HS-27A (cell line): ENCODE results near the gene TIMM44.
"Not testable (repeated sequence)": the region's sequence is repeated elsewhere in the genome, so short reads cannot be mapped to it uniquely, and the experiment has no call there.

Experiments
- DNase-seq: peaks from one replicate; pipeline ENCODE4 v3.0.0-alpha.2; 2012; ENCODE audit warnings: low read depth, missing footprints

The TIMM44 gene

GRCh38 chr19:7947939-7948338, 4.5 kb upstream of the TIMM44 start:
- DNase-seq = no peak

- DNase-seq = peak; percentile 58
Observed at GRCh38 chr19:7944177-7944761, 803 bp upstream of the TIMM44 start.

GRCh38 chr19:7942981-7943443, 454 bp downstream of the TIMM44 start:
- no peak for DNase-seq

- DNase-seq = no peak
Observed at GRCh38 chr19:7941895-7942596, 1.4 kb downstream of the TIMM44 start.

- DNase-seq = no peak
Observed at GRCh38 chr19:7940841-7941240, 2.6 kb downstream of the TIMM44 start.

GRCh38 chr19:7934766-7935165, 8.7 kb downstream of the TIMM44 start:
- no peak for DNase-seq

- DNase-seq = no peak
Observed at GRCh38 chr19:7933828-7934725, 9.4 kb downstream of the TIMM44 start.

- DNase-seq = no peak
Observed at GRCh38 chr19:7933411-7933810, 10.1 kb downstream of the TIMM44 start.

GRCh38 chr19:7932930-7933300, 10.6 kb downstream of the TIMM44 start:
- DNase-seq = no peak

GRCh38 chr19:7932276-7932929, 11.1 kb downstream of the TIMM44 start:
- no peak for DNase-seq

GRCh38 chr19:7931221-7932061, 12.0 kb downstream of the TIMM44 start:
- DNase-seq = no peak

- no peak for DNase-seq
Observed at GRCh38 chr19:7930765-7931164, 12.7 kb downstream of the TIMM44 start.

GRCh38 chr19:7930030-7930429, 13.4 kb downstream of the TIMM44 start:
- DNase-seq = not testable (repeated sequence)

- peak; percentile 30 for DNase-seq
Observed at GRCh38 chr19:7928741-7929701, 14.4 kb downstream of the TIMM44 start.

- DNase-seq = no peak
Observed at GRCh38 chr19:7928334-7928706, 15.1 kb downstream of the TIMM44 start.

GRCh38 chr19:7927605-7928333, 15.7 kb downstream of the TIMM44 start:
- no peak for DNase-seq

- no peak for DNase-seq
Observed at GRCh38 chr19:7926727-7927604, 16.5 kb downstream of the TIMM44 start.

GRCh38 chr19:7926021-7926726, 17.3 kb downstream of the TIMM44 start, which contains the start of gene CTXN1:
Gene CTXN1 (minus strand): TSS chr19:7926135. CDS start chr19:7925538, 597 bp downstream.
- no peak for DNase-seq
